ENCODE results near the gene ZSCAN18.

The ZSCAN18 gene

GRCh38 chr19:58045411-58046050 lies 52.5 kb downstream of the ZSCAN18 start:
- no peak for TF ChIP-seq CTCF (IDR thresholded peaks at IDR 0.05; ENCODE audit: borderline replicate concordance, control extremely low read depth, extremely low read depth, insufficient read depth, missing control alignments)
- in situ Hi-C loops (cut with MboI; ENCODE audit: low sequenced_read_pairs, unreplicated experiment): no loop called here
- DNase-seq (ENCODE audit: low spot score): no peak

- DNase-seq (ENCODE audit: low spot score): no peak
- in situ Hi-C loops (cut with MboI; ENCODE audit: low sequenced_read_pairs, unreplicated experiment): no loop called here
- TF ChIP-seq CTCF (IDR thresholded peaks at IDR 0.05; ENCODE audit: borderline replicate concordance, control extremely low read depth, extremely low read depth, insufficient read depth, missing control alignments): no peak
Observed at GRCh38 chr19:58044886-58045285, 53.1 kb downstream of the ZSCAN18 start.

GRCh38 chr19:58044391-58044790 lies 53.6 kb downstream of the ZSCAN18 start:
- no peak for DNase-seq (ENCODE audit: low spot score)
- in situ Hi-C loops (cut with MboI; ENCODE audit: low sequenced_read_pairs, unreplicated experiment): no loop called here
- no peak for TF ChIP-seq CTCF (IDR thresholded peaks at IDR 0.05; ENCODE audit: borderline replicate concordance, control extremely low read depth, extremely low read depth, insufficient read depth, missing control alignments)

GRCh38 chr19:58042495-58043340 lies 55.3 kb downstream of the ZSCAN18 start:
- DNase-seq (ENCODE audit: low spot score): no peak
- in situ Hi-C loops (cut with MboI; ENCODE audit: low sequenced_read_pairs, unreplicated experiment): no loop called here
- TF ChIP-seq CTCF (IDR thresholded peaks at IDR 0.05; ENCODE audit: borderline replicate concordance, control extremely low read depth, extremely low read depth, insufficient read depth, missing control alignments): no peak

GRCh38 chr19:58040751-58041525 lies 57.1 kb downstream of the ZSCAN18 start:
- no peak for TF ChIP-seq CTCF (IDR thresholded peaks at IDR 0.05; ENCODE audit: borderline replicate concordance, control extremely low read depth, extremely low read depth, insufficient read depth, missing control alignments)
- in situ Hi-C loops (cut with MboI; ENCODE audit: low sequenced_read_pairs, unreplicated experiment): no loop called here

GRCh38 chr19:58038688-58039204 lies 59.3 kb downstream of the ZSCAN18 start:
- in situ Hi-C loops (cut with MboI; ENCODE audit: low sequenced_read_pairs, unreplicated experiment): no loop called here

More at GRCh38 chr19:58040751-58041525, 57.1 kb downstream of the ZSCAN18 start:
- DNase-seq (ENCODE audit: low spot score): no peak

More at GRCh38 chr19:58038688-58039204, 59.3 kb downstream of the ZSCAN18 start:
- TF ChIP-seq CTCF (IDR thresholded peaks at IDR 0.05; ENCODE audit: borderline replicate concordance, control extremely low read depth, extremely low read depth, insufficient read depth, missing control alignments): no peak
- no peak for DNase-seq (ENCODE audit: low spot score)

All from GM13976 (cell line).